Glutamatergic neuron (in vitro differentiated cells): ENCODE data around the gene CMPK1. TPM values are rescaled to one million over a fixed set of nuclear protein-coding genes. Genes with fewer than 3 reads are reported as not detected.

ENCODE experiments used
- DNase-seq: peaks from one replicate; pipeline ENCODE4 v3.0.0; 2022
- H3K27ac Mint-ChIP-seq: one replicate; pipeline ENCODE4 v1.8.0; 2020; ENCODE audit warnings: mild to moderate bottlenecking, mixed read lengths, inconsistent platforms; ENCODE audit not compliant: unreplicated experiment
- H3K27me3 Mint-ChIP-seq: one replicate; pipeline ENCODE4 v1.8.0; 2020; ENCODE audit warnings: mild to moderate bottlenecking, moderate library complexity, mixed read lengths, inconsistent platforms; ENCODE audit not compliant: unreplicated experiment
- H3K36me3 Mint-ChIP-seq: one replicate; pipeline ENCODE4 v1.8.0; 2020; ENCODE audit warnings: mild to moderate bottlenecking, mixed read lengths, inconsistent platforms; ENCODE audit not compliant: unreplicated experiment
- H3K4me1 Mint-ChIP-seq: one replicate; pipeline ENCODE4 v1.8.0; 2020; ENCODE audit warnings: mild to moderate bottlenecking, low read depth, mixed read lengths, inconsistent platforms; ENCODE audit not compliant: unreplicated experiment
- H3K4me3 Mint-ChIP-seq: one replicate; pipeline ENCODE4 v1.8.0; 2020; ENCODE audit warnings: mild to moderate bottlenecking, mixed read lengths, inconsistent platforms; ENCODE audit not compliant: unreplicated experiment
- H3K9me3 Mint-ChIP-seq: one replicate; pipeline ENCODE4 v1.8.0; 2020; ENCODE audit warnings: mild to moderate bottlenecking, moderate library complexity, mixed read lengths, inconsistent platforms; ENCODE audit not compliant: unreplicated experiment
- CTCF ChIP-seq: fragments of 200-600 bp; sonication (generic); IDR thresholded peaks from one replicate; pipeline ENCODE4 v1.5.0; 2021; ENCODE audit not compliant: partially characterized antibody, unreplicated experiment
- total RNA-seq: library from RNA; stranded (reverse); fragmentation: NEBNext Ultra II Directional; extraction: Animal tissue kit (Norgen Biotek cat#: 25700); gene quantifications from one replicate; pipeline ENCODE4 v1.2.1, GENCODE V29; 2021; ENCODE audit not compliant: unreplicated experiment

The CMPK1 gene
- total RNA-seq, 1 donor from 2014 or later: 60.4 TPM

- Mint-ChIP-seq H3K9me3 (no peaks in the 10 kb centered on the region), H3K27ac (no peak overlapping the region), H3K27me3 (peaks cover 10% of the 10 kb centered on the region), H3K4me3 (no peak overlapping the region), H3K36me3 (peaks cover under 1% of the 10 kb centered on the region), H3K4me1 (no peaks in the 10 kb centered on the region)
- no peak for DNase-seq
- no peak for TF ChIP-seq CTCF
Measured at GRCh38 chr1:47405697-47406096, 72.1 kb downstream of the CMPK1 start.

- no peaks in the 10 kb centered on the region for H3K4me1 Mint-ChIP-seq
- H3K36me3 Mint-ChIP-seq: peaks cover 6% of the 10 kb centered on the region
- H3K9me3 Mint-ChIP-seq: no peaks in the 10 kb centered on the region
- H3K27ac Mint-ChIP-seq: no peak overlapping the region
- peaks cover 11% of the 10 kb centered on the region for H3K27me3 Mint-ChIP-seq
- no peak for TF ChIP-seq CTCF
- no peak for DNase-seq
- no peak overlapping the region for H3K4me3 Mint-ChIP-seq
Measured at GRCh38 chr1:47406966-47407365, 73.4 kb downstream of the CMPK1 start.

- DNase-seq: no peak
- peaks cover 11% of the 10 kb centered on the region for H3K27me3 Mint-ChIP-seq
- no peak for TF ChIP-seq CTCF
- H3K9me3 Mint-ChIP-seq: no peaks in the 10 kb centered on the region
- no peak overlapping the region for H3K4me3 Mint-ChIP-seq
- no peaks in the 10 kb centered on the region for H3K4me1 Mint-ChIP-seq
- H3K27ac Mint-ChIP-seq: no peak overlapping the region
- H3K36me3 Mint-ChIP-seq: peaks cover 6% of the 10 kb centered on the region
Measured at GRCh38 chr1:47407481-47407880, 73.9 kb downstream of the CMPK1 start.

GRCh38 chr1:47409311-47410067 is 75.9 kb downstream of the CMPK1 start:
- Mint-ChIP-seq H3K4me3 (no peak overlapping the region), H3K27ac (no peak overlapping the region), H3K36me3 (peaks cover 6% of the 10 kb centered on the region), H3K9me3 (no peaks in the 10 kb centered on the region), H3K27me3 (peaks cover 14% of the 10 kb centered on the region), H3K4me1 (no peaks in the 10 kb centered on the region)
- DNase-seq: no peak
- TF ChIP-seq CTCF: no peak

GRCh38 chr1:47410068-47410455 is 76.5 kb downstream of the CMPK1 start:
- Mint-ChIP-seq H3K27ac (no peak overlapping the region), H3K27me3 (peaks cover 14% of the 10 kb centered on the region), H3K4me1 (no peaks in the 10 kb centered on the region), H3K4me3 (no peak overlapping the region), H3K36me3 (peaks cover 6% of the 10 kb centered on the region), H3K9me3 (no peaks in the 10 kb centered on the region)
- DNase-seq: no peak
- no peak for TF ChIP-seq CTCF
